ENCODE measurements around the gene EXT2. TPM values are rescaled to one million over a fixed set of nuclear protein-coding genes. Genes with fewer than 3 reads are reported as not detected.

EXT2 gene
- polyA plus RNA-seq, 1 experiment, result 171 TPM

- ChIA-PET CTCF (interaction anchor here (1.1 kb wide), 1 partner anchor 21 kb away, joined by 3 read pairs; no protein-coding TSS in a partner anchor), POLR2A (no interaction called here)
- no peak for DNase-seq (ENCODE audit: low read depth)
- no peak for TF ChIP-seq CTCF (IDR thresholded peaks at IDR 0.05; ENCODE audit: insufficient read depth, low read depth, low read length)
- H3K27me3 ChIP-seq (ENCODE audit: control insufficient read depth, insufficient read depth, low read length), result no peaks in the 10 kb centered on the region
- H3K4me3 ChIP-seq (ENCODE audit: low read depth, low read length), result no peak overlapping the region
- H3K36me3 ChIP-seq (ENCODE audit: control insufficient read depth, insufficient read depth, low read length), result no peaks in the 10 kb centered on the region
These were observed 126.0 kb downstream of the EXT2 start for GRCh38 chr11:44221456-44221855.

GRCh38 chr11:44221992-44222391, 126.5 kb downstream of the EXT2 start:
- H3K27me3 ChIP-seq (ENCODE audit: control insufficient read depth, insufficient read depth, low read length), result no peaks in the 10 kb centered on the region
- no peaks in the 10 kb centered on the region for H3K36me3 ChIP-seq (ENCODE audit: control insufficient read depth, insufficient read depth, low read length)
- no peak for DNase-seq (ENCODE audit: low read depth)
- ChIA-PET CTCF (interaction anchor here (1.1 to 1.7 kb wide), 2 partner anchors 21 to 43 kb away, joined by 3 to 6 read pairs; no protein-coding TSS in a partner anchor), POLR2A (no interaction called here)
- no peak for TF ChIP-seq CTCF (IDR thresholded peaks at IDR 0.05; ENCODE audit: insufficient read depth, low read depth, low read length)
- no peak overlapping the region for H3K4me3 ChIP-seq (ENCODE audit: low read depth, low read length)

GRCh38 chr11:44223238-44223637, 127.8 kb downstream of the EXT2 start:
- CTCF ChIA-PET, result interaction anchor here (0.6 to 1.7 kb wide), 3 partner anchors 29 to 111 kb away, joined by 4 to 6 read pairs (median 5); no protein-coding TSS in a partner anchor
- POLR2A ChIA-PET, result no interaction called here
- no peak overlapping the region for H3K4me3 ChIP-seq (ENCODE audit: low read depth, low read length)
- no peaks in the 10 kb centered on the region for H3K36me3 ChIP-seq (ENCODE audit: control insufficient read depth, insufficient read depth, low read length)
- no peaks in the 10 kb centered on the region for H3K27me3 ChIP-seq (ENCODE audit: control insufficient read depth, insufficient read depth, low read length)
- no peak for DNase-seq (ENCODE audit: low read depth)
- no peak for TF ChIP-seq CTCF (IDR thresholded peaks at IDR 0.05; ENCODE audit: insufficient read depth, low read depth, low read length)

- TF ChIP-seq CTCF (IDR thresholded peaks at IDR 0.05; ENCODE audit: insufficient read depth, low read depth, low read length), result no peak
- no peak for DNase-seq (ENCODE audit: low read depth)
- ChIA-PET POLR2A (interaction anchor here (0.9 kb wide), 1 partner anchor 20 kb away, joined by 3 read pairs; no protein-coding TSS in a partner anchor), CTCF (interaction anchor here (1.0 to 1.8 kb wide), 2 partner anchors 60 to 91 kb away, joined by 3 to 8 read pairs; no protein-coding TSS in a partner anchor)
- Histone ChIP-seq H3K27me3 (ENCODE audit: control insufficient read depth, insufficient read depth, low read length) (no peaks in the 10 kb centered on the region), H3K4me3 (ENCODE audit: low read depth, low read length) (no peak overlapping the region), H3K36me3 (ENCODE audit: control insufficient read depth, insufficient read depth, low read length) (no peaks in the 10 kb centered on the region)
These were observed 129.5 kb downstream of the EXT2 start for GRCh38 chr11:44224867-44225501.

- no peak for TF ChIP-seq CTCF (IDR thresholded peaks at IDR 0.05; ENCODE audit: insufficient read depth, low read depth, low read length)
- Histone ChIP-seq H3K4me3 (ENCODE audit: low read depth, low read length) (no peak overlapping the region), H3K27me3 (ENCODE audit: control insufficient read depth, insufficient read depth, low read length) (no peaks in the 10 kb centered on the region), H3K36me3 (ENCODE audit: control insufficient read depth, insufficient read depth, low read length) (no peaks in the 10 kb centered on the region)
- ChIA-PET CTCF (interaction anchor here (1.6 kb wide), 1 partner anchor 23 kb away, joined by 3 read pairs; no protein-coding TSS in a partner anchor), POLR2A (interaction anchor here (0.5 kb wide), 1 partner anchor 48 kb away, joined by 5 read pairs; no protein-coding TSS in a partner anchor)
- DNase-seq (ENCODE audit: low read depth), result no peak
These were observed 131.0 kb downstream of the EXT2 start for GRCh38 chr11:44226490-44226889.

Measured in BJ (cell line).